ENCODE data around the gene MIF4GD.
"Not testable (repeated sequence)": the region's sequence is repeated elsewhere in the genome, so short reads cannot be mapped to it uniquely, and the experiment has no call there.

The MIF4GD gene

GRCh38 chr17:75270966-75271232 lies at the start of gene MIF4GD:
TSS of gene MIF4GD (minus strand) at chr17:75271231. CDS start at chr17:75270195, 1,036 bp downstream.
- DNase-seq (ENCODE audit: low read depth) = no peak

DNA sequence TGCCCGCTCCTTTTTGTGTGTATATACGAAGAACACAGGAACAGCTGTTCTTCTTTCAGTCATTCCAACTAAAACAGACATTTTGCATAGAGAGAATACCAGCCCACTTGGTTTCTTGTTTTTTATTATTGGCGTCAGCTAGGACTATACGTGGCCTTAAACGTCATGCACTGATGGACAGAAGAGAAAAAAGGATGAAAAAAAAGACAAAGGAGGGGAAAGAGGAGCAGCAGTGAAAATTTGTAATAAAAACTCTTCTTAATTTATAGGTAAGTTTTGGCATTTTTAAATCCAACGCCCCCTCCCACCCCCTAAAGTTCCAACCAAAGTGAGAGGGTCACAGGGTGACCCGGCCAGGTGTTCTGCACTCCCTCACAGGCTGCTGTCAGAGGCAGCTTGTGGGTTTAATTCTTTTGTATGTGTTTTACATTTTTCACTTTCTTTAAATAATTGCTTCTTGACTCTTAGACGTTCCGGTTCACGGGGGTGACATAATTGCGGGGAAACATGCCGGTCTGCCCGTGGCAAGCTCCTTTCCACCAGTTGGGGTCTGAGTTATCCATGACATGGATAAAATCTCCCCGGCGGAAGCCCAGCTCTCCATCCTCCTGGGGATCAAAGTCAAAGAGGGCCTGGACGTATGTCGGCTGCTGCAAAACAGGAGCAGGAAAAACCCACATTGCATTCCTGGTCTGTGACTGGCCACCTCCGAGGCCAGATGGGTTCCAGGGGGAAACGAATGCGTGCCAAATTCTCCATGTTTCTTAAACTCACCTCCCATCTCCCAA lies 49.1 kb upstream of the MIF4GD start:
- DNase-seq (ENCODE audit: low read depth) = peak; percentile 74

DNA sequence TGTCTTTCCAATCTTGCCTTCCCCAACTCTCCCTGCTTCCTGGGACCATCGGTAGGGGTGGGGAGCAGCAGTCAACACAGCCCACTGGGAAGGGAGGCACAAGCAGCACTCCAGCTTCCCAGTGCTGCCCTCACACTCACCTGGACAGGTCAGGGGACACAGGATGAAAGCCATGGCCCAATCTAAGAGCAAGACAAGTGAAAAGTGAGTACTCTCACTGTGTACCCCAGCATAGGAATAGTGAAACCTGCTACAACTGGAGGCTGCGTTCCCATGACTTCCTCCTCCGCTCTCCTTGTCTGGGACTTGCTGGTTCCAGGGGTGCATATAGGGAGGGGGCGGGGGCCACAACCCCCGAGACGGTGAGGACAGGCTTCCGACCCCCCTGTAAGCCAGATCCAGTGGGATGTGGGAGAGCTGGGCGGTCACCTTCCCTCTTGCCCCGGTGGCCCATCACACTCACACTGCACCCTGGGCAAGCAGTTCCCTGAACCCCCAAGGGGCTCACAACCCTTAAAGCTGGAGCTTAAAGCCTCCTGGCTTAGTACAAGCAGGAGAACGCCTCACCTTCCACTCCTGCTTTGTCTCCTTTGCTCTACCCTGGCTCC lies 47.7 kb upstream of the MIF4GD start:
- no peak for DNase-seq (ENCODE audit: low read depth)

- DNase-seq (ENCODE audit: low read depth) = no peak
Observed at GRCh38 chr17:75318211-75318610, 47.2 kb upstream of the MIF4GD start.

DNA sequence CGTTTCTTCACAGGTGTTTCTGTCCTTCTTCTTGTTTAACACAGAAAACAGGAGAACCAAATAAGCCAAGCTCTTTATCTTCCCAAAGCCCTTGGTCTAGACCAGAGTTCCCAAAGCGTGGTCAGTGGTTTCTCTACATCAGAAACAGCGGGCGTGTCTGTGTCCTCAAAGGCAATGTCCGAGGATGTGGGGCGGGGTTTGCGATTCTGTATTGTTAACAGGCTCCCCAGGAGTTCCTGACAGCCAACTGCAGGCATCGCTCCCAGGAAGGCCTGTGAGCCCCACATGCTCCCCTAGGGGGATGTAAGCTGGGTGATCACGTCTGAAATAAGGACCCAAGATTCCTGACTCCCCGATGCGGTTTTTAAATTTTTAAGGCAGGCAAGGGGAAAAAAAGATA lies 46.6 kb upstream of the MIF4GD start:
- DNase-seq (ENCODE audit: low read depth) = no peak

GRCh38 chr17:75316253-75316652 lies 45.2 kb upstream of the MIF4GD start:
- no peak for DNase-seq (ENCODE audit: low read depth)

DNA sequence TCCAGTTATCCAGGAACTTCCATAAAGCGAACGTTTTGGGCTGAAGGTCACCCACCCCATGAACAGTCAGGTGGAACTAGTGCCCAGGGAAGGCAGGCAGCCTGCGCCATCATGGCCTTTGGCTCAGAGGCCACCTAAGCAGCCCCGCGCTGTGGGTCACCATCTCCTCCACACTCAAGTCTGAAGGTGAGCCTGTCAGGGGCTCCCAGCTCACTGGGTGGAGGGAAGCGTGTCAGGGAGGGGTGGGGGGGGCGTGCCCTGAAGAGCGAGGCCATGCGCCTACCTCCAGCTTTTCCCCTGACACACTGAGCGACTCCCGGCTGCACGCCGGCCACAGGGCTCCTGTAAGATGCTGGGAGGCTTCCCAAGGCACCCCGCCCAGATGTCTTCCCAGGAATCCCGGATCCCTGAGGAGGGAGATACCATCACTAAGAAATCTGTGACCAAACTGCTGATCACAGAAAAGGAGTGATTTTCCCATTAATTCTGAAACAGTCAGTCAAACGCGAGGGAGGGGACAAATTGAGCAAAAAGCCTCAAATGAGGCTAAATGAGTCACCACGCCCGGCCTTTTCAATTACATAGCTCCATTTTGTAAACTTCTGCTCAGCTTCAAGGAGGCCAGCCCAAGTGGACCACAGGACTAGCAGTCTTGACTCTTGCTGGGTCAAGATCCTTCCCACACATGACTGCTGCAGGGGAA lies 44.7 kb upstream of the MIF4GD start:
- peak; percentile 44 for DNase-seq (ENCODE audit: low read depth)

DNA sequence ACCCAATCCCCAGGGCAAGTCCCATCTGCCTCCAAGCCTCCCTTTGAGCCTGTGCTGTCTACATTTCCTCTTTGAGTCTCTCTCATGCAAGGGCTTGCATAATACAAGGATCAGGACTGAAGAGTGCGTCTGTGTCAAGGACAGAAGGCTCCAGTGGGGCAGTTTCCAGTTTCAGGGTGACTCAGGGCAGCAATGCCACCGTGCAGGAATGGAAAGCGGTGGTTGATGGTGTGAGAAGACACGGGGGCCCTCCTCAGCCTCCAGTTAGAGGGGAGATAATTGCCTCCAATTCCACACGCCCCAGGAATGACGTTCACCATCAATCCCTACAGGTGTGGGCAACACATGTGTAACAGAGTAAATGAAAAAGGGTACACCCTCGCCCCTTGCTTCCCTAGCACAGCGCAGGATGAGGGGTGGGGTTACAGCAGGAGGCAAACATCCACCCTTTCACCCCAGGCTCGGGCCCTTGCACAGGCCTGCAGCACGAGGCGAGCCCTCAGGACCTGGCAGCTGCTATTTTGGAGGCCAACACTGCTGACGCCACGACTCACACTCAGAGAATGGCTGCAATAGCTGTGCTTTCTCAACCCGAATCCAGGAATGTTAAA lies 43.0 kb upstream of the MIF4GD start:
- peak; percentile 50 for DNase-seq (ENCODE audit: low read depth)

- no peak for DNase-seq (ENCODE audit: low read depth)
Observed at GRCh38 chr17:75308732-75309629, 38.0 kb upstream of the MIF4GD start.

DNA sequence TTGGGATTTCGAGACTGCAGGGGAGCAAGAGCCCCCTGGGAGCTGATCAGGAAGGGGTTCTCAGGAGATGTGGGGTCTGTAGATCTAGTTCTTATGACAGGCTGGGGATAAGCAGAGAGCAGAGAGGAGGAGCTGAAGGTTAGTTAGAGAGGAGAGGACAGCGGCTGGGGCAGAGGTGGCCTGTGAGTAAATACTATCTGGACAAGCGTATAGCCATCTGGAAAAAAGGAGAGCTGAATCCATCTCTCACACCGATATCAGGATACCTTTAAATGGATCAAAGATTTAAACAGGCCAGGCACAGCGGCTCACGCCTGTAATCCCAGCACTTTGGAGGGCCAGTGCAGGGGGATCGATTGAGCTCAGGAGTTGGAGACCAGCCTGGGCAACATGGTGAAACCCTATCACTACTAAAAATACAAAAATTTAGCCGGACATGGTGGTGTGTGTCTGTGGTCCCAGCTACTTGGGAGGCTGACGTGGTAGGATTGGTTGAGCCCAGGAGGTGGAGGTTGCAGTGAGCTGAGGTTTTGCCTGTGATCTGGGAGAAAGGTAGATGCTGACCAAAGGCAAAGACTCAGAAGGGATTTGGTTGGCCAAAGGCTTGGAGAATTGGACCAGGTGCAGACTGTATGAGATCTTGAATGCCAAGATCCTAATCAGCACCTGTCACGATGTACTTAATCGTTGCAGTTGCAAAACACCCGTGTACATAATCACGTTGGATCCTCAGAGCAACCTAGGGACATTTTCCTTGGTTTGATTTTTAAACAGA lies 37.1 kb upstream of the MIF4GD start:
- no peak for DNase-seq (ENCODE audit: low read depth)

DNA sequence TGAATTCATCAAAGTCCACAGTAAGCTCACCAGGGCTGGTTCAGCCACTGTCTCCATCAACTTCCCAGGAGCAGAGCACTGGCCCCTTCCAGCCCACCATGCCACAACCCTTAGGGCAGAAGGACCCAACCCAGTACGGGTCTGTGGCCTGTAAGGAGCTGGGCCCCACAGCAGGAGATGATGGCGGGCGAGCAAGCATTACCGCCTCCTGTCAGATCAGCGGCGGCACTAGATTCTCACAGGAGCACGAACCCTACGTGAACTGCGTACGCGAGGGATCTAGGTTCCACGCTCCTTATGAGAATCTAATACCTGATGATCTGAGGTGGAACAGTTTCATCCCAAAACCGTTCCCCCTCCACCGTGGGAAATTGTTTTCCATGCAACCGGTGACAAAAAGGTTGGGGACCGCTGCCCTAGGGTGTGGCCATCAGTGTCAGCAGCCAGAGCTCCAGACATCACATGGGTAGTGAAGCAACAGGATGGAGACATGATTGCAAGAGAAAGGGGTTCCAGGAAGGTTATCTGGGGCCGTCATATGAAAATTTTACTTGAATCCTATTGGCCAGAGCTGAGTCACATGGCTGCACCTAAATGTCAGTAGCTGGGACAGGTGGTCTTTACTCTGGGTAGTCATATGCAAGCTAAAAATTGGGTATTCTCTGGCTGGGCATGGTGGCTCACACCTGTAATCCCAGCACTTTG lies 30.6 kb upstream of the MIF4GD start:
- DNase-seq (ENCODE audit: low read depth) = no peak

DNA sequence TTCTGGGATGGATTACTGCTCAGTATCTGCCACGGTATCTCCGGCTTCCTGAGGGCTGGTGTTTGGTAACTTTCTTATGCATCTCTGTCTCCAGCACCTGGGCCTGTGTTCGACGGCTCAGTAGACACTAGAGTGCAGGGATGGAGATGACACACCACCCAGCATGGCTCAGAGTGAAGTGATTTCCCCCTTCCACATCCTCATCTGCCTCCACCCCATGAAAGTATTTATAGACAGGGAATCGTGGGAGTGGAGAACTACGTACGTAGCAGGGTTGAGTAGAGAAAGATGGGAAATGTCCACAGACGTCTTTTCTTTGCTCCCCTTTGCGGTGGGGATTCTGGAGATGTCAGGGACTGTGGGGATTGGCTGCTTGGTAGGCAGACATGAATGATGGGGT lies 30.0 kb upstream of the MIF4GD start:
- no peak for DNase-seq (ENCODE audit: low read depth)

DNA sequence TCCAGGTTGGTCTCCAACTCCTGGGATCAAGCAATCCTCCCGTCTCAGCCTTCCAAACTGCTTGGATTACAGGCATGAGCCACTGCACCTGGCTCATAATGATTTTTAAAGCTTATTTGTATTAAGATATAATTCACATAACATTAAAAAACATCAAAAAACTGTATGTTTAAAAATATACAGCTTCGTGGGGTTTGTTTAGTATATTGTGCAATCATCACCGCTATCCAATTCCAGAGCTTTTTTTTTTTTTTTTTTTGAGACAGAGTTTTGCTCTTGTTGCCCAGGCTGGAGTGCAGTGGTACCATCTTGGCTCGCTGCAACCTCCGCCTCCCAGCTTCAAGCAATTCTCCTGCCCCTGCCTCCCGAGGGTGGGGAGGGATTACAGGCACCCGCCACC lies 29.2 kb upstream of the MIF4GD start:
- DNase-seq (ENCODE audit: low read depth) = no peak

DNA sequence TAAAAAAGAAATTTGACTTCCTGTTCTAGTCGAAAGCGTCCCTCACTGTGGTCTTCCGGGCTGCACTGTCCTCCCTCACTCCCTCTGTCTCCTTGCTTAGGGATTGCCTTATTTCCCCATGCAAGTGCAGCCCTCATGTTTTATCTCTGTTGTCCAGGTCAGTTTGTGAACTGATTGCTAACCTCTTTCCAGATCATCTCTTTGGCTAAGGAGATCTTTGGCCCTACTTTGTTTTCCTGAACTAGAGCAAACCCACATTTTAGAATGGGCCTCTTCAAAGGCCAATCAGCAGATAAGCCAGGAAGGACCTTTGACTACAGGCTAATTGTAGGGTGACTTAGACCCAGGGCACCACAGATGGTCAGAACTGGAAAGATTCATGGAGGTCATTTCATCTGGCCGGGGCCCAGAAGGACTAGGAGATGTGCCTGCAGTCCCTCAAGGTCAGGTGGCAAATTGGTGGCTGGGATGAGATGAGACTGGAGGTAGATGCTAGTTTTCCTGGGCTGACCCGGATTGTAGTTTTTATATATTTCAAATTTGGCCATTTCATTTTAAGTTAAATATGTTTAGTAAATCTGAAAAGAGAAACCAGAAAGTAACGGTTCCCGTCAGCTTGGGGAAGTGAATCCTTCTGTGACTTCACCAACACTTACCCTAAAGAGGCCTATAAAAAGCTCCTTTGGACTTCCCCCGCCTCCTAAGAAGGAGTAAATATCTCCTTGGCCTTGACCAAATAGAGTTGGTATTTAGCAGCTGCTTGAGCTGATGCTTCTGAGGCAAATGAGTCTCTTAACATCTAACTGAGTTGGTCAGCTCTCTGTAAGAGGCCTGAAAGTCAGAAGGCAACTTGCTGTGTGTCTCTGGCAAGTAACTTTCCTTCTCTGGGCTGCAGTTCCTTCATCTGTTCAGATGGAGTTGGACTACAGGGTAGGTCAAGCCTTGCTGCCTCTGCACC lies 24.4 kb upstream of the MIF4GD start:
- no peak for DNase-seq (ENCODE audit: low read depth)

- DNase-seq (ENCODE audit: low read depth) = not testable (repeated sequence)
Observed at GRCh38 chr17:75292810-75293448, 21.9 kb upstream of the MIF4GD start.

DNA sequence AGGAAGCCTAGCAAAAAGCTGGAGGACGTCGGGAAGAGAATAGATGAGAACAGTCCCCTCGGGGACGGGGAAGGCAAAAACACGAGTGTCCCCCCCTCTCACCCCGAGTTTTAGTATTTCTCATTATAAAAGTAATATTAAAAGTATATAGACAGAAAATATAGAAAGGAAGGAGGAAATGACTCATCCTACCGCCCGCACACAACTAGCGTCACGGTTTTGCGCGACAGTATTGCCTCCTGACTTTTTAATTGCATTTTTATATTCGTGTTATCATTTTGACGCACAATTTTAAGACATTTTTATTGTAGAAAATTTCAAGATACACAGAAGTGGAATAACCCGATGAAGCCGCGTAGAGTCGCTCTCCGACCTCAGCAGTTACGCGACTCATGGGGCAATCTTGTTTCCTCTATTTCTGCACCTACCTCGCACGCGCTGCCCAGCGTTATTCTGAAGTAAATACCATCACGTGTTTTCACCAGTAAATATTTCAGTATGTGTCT lies 18.9 kb upstream of the MIF4GD start:
- peak; percentile 58 for DNase-seq (ENCODE audit: low read depth)

DNA sequence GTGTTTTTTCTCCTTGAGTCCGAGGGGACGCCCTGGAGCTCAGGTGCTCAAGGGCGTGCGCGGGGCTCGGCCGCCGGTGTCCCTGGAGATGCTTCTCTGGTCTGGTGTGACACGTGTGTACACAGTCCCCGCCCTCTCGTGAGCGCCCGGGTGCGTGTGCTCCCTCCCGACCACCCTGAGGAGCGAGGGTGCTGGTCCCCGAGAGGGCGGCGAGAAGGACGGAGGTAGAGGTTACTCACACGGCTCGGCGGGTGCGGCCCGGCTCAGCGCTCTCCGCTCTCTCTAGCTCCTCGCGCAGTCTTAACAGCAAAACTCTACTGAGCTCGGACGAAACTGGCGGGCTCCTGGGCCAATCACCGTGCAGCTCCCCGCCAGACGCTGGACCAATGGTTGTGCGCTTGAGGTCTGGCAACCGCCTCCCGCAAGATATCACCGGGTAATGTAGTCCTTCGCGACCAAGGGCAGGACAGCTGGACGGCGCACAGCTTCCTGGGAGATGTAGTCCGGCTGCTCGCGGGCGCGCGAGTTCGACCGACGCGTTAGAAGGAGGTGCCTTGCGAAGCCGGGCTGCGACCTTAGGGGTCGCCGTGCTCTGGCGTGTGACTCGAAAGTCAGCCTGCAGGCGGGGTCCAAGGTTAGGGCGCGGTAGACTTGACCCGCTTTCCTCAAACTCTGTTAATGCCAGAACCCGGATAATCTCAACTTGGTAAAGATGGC lies 18.2 kb upstream of the MIF4GD start, which contains the start of gene SLC25A19:
SLC25A19 (minus strand) TSS at position 319 of the 717 bp plus-strand sequence. CDS start 2,669 bp downstream, outside the sequence.
- DNase-seq (ENCODE audit: low read depth) = peak; percentile 99

DNA sequence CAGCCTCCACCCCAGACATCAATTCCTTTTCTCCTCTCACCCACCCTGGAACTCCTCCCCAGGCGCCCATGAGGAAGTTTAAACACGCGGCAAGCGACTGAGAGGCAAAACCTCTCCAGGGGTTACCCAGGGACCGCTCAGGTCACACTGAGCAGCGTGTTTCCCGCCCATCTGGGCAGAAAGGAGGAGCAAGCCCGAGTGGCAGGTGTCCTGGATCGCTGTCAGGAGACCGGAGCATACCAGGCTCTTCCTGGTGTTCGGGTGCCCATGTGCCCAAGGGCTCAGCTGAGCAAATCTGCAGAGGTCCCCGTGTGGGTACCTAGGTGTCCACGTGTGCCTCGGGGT lies 17.7 kb upstream of the MIF4GD start:
- DNase-seq (ENCODE audit: low read depth) = no peak
